HEK293T (cell line): Measurements from ENCODE around the gene PITX3.

Experiments
- CTCF ChIA-PET: fragments of 350-600 bp; formaldehyde crosslinking; extraction: SDS; loops from one replicate; lab custom pipeline; 2021; ENCODE audit warnings: antibody characterized with exemption, inconsistent platforms; lab: Yijun Ruan, JAX
- POLR2A ChIA-PET: fragments of 350-600 bp; formaldehyde crosslinking; extraction: SDS; loops from one replicate; lab custom pipeline; 2020; ENCODE audit warnings: antibody characterized with exemption, inconsistent platforms; lab: Yijun Ruan, JAX
- DNase-seq: peaks from one replicate; pipeline ENCODE4 v3.0.0; 2012; ENCODE audit warnings: mixed read lengths; ENCODE audit errors: extremely low spot score
- ARNT ChIP-seq: fragments of 450-650 bp; IDR thresholded peaks from 2 replicates; pipeline ENCODE4 v1.6.1; 2017; ENCODE audit warnings: mild to moderate bottlenecking
- BHLHE40 ChIP-seq: fragments of 450-650 bp; IDR thresholded peaks from 2 replicates; pipeline ENCODE4 v1.6.1; 2016; ENCODE audit warnings: mild to moderate bottlenecking, moderate library complexity, borderline replicate concordance
- CTBP1 ChIP-seq: fragments of 450-650 bp; IDR thresholded peaks from 2 replicates; pipeline ENCODE4 v1.6.1; 2016; ENCODE audit warnings: borderline replicate concordance
- ELF4 ChIP-seq: fragments of 450-650 bp; IDR thresholded peaks from 2 replicates; pipeline ENCODE4 v1.6.1; 2017; ENCODE audit warnings: antibody characterized with exemption
- FOXA1 ChIP-seq: fragments of 450-650 bp; IDR thresholded peaks from 2 replicates; pipeline ENCODE4 v1.6.1; 2016; ENCODE audit warnings: mild to moderate bottlenecking
- FOXK2 ChIP-seq: fragments of 450-650 bp; IDR thresholded peaks from 2 replicates; pipeline ENCODE4 v1.6.1; 2016; ENCODE audit warnings: mild to moderate bottlenecking
- FOXM1 ChIP-seq: fragments of 450-650 bp; IDR thresholded peaks from 2 replicates; pipeline ENCODE4 v1.6.1; 2017; ENCODE audit warnings: mild to moderate bottlenecking, borderline replicate concordance
- HDGF ChIP-seq: fragments of 450-650 bp; IDR thresholded peaks from 2 replicates; pipeline ENCODE4 v1.6.1; 2017; ENCODE audit warnings: antibody characterized with exemption, borderline replicate concordance
- L3MBTL2 ChIP-seq: fragments of 450-650 bp; conservative IDR thresholded peaks from 2 replicates; pipeline ENCODE4 v1.6.1; 2016; ENCODE audit warnings: mild to moderate bottlenecking
- LEF1 ChIP-seq: fragments of 450-650 bp; IDR thresholded peaks from 2 replicates; pipeline ENCODE4 v1.6.1; 2017; ENCODE audit warnings: mild to moderate bottlenecking, borderline replicate concordance
- NFRKB ChIP-seq: fragments of 450-650 bp; IDR thresholded peaks from 2 replicates; pipeline ENCODE4 v1.6.1; 2016; ENCODE audit warnings: mild to moderate bottlenecking, moderate library complexity
- PKNOX1 ChIP-seq: fragments of 450-650 bp; IDR thresholded peaks from 2 replicates; pipeline ENCODE4 v1.6.1; 2016
- SP1 ChIP-seq: fragments of 450-650 bp; IDR thresholded peaks from 2 replicates; pipeline ENCODE4 v1.6.1; 2017
- SUZ12 ChIP-seq: fragments of 450-650 bp; IDR thresholded peaks from 2 replicates; pipeline ENCODE4 v1.6.1; 2016; ENCODE audit warnings: mild to moderate bottlenecking
- TARDBP ChIP-seq: fragments of 450-650 bp; IDR thresholded peaks from 2 replicates; pipeline ENCODE4 v1.6.1; 2016
- ZNF384 ChIP-seq: fragments of 450-650 bp; IDR thresholded peaks from 2 replicates; pipeline ENCODE4 v1.6.1; 2016

PITX3 gene

GRCh38 chr10:102279104-102279503, 37.8 kb upstream of the PITX3 start:
- ChIA-PET CTCF (interaction anchor here (0.6 to 1.8 kb wide), 4 partner anchors 68 to 391 kb away, joined by 3 to 4 read pairs (median 4); no protein-coding TSS in a partner anchor), POLR2A (no interaction called here)
- no peak for DNase-seq
- TF ChIP-seq FOXK2 (no peak), ELF4 (no peak), SUZ12 (no peak), L3MBTL2 (no peak), NFRKB (no peak), PKNOX1 (no peak), SP1 (no peak)

GRCh38 chr10:102275343-102275742, 34.0 kb upstream of the PITX3 start:
- ChIA-PET POLR2A (no interaction called here), CTCF (interaction anchor here (1.0 kb wide), 1 partner anchor 44 kb away, joined by 3 read pairs; no protein-coding TSS in a partner anchor)
- no peak for DNase-seq
- TF ChIP-seq FOXK2 (no peak), ELF4 (no peak), CTBP1 (no peak), LEF1 (no peak), SP1 (no peak), L3MBTL2 (no peak), PKNOX1 (no peak), BHLHE40 (no peak), SUZ12 (no peak), HDGF (no peak), TARDBP (no peak), FOXM1 (no peak), NFRKB (no peak), FOXA1 (no peak), ZNF384 (no peak)

GRCh38 chr10:102274062-102274461, 32.8 kb upstream of the PITX3 start:
- DNase-seq: no peak
- ChIA-PET CTCF (no interaction called here), POLR2A (no interaction called here)
- TF ChIP-seq ELF4: no peak
- TF ChIP-seq LEF1: no peak
- no peak for TF ChIP-seq FOXM1

GRCh38 chr10:102269017-102269416, 27.7 kb upstream of the PITX3 start:
- TF ChIP-seq BHLHE40 (no peak), TARDBP (no peak), ARNT (no peak), ZNF384 (no peak), HDGF (no peak), NFRKB (no peak), FOXA1 (no peak), LEF1 (no peak), FOXK2 (no peak), PKNOX1 (no peak), CTBP1 (no peak), FOXM1 (no peak), L3MBTL2 (no peak)
- POLR2A ChIA-PET: no interaction called here
- no peak for DNase-seq
- CTCF ChIA-PET: no interaction called here

- no peak for DNase-seq
- ChIA-PET POLR2A (no interaction called here), CTCF (interaction anchor here (0.7 to 0.9 kb wide), 3 partner anchors 23 to 107 kb away, joined by 3 to 5 read pairs (median 3); no protein-coding TSS in a partner anchor)
- TF ChIP-seq BHLHE40 (no peak), ZNF384 (no peak), FOXK2 (no peak), HDGF (no peak), NFRKB (no peak), SUZ12 (no peak), SP1 (no peak), FOXM1 (no peak), PKNOX1 (no peak), FOXA1 (no peak), ARNT (no peak), L3MBTL2 (no peak), ELF4 (no peak), TARDBP (no peak), LEF1 (no peak), CTBP1 (no peak)
Measured at GRCh38 chr10:102268375-102268888, 27.1 kb upstream of the PITX3 start.

- no peak for DNase-seq
- POLR2A ChIA-PET: no interaction called here
- no peak for TF ChIP-seq FOXK2
- no peak for TF ChIP-seq FOXM1
- no peak for TF ChIP-seq LEF1
- no peak for TF ChIP-seq NFRKB
- no peak; the same call in 1 of the 2 replicates for TF ChIP-seq PKNOX1
- no peak for TF ChIP-seq ARNT
- TF ChIP-seq HDGF: no peak
- no peak for TF ChIP-seq TARDBP
- no peak for TF ChIP-seq BHLHE40
- TF ChIP-seq ZNF384: no peak
- TF ChIP-seq SUZ12: no peak
- no peak for TF ChIP-seq SP1
- CTCF ChIA-PET: interaction anchor here (0.7 to 0.9 kb wide), 4 partner anchors 10 to 108 kb away, joined by 3 to 5 read pairs (median 3); no protein-coding TSS in a partner anchor
Measured at GRCh38 chr10:102267748-102268147, 26.4 kb upstream of the PITX3 start.
